Limb (tissue), 2 donors: Measurements from ENCODE around the gene ARPC5L.
"Not testable (repeated sequence)": the region's sequence is repeated elsewhere in the genome, so short reads cannot be mapped to it uniquely, and the experiment has no call there.

ENCODE experiments used
- DNase-seq, 2 donors: peaks; one replicate each; pipeline ENCODE4 v3.0.0-alpha.2; 2016; ENCODE audit errors: extremely low spot score in 2 of 2

ARPC5L gene

DNA sequence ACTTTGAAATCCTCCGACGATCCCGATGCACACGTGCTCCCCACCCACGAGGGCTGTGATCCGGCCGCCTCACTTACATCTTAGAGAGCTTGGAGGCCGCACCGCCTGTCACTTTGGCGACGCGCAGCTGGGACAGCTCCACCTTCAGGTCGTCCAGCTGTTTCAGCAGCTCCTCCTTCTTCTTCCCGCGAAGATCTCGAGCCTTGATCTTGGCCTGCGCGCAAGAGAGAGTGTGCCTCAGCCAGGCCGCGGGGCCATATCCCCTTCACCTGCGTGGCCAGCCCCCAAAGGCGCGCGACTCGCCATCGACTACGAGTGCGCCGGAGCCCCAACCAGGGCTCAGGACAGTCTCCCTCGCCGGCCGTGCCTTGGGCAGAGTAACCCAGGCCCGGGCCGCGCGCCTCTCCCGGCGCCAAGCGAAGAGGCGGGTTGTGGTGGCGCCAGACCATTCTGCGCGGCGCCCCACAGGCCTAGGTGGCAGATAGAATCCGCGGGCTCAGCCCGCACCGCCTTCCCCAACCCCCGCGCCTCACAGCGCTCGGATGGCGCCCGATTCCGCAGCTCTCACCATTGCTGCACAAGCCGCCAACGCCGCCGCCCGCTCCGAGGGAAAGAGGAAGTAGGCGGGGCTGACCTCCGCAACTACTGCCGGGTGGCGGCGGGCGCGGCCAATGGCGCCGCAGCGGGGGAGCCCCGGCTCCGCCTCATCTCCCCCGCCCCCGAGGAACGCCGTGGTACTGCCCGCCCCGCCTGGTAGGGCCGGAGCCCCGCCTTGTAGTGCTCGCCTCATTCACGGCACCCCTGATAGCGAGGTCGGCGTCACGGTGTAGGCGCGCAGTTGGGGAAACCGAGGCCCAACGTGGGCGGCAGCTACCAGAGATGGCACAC, at the start of gene ARPC5L, which contains the start of gene RPL35:
Gene ARPC5L, plus strand, starts transcription at position 789 of the 888 bp plus-strand sequence. CDS start 7,161 bp downstream, outside the sequence.
Gene RPL35, minus strand, starts transcription at position 616 of the 888 bp plus-strand sequence. Its CDS starts 45 bp downstream, at position 571.
- peak; percentile 95 to 96 for DNase-seq

GRCh38 chr9:124812441-124812876, 49.5 kb upstream of the ARPC5L start:
- peak in 1 of 2 donors; percentile 54 for DNase-seq

GRCh38 chr9:124813041-124813440, 48.9 kb upstream of the ARPC5L start:
- no peak for DNase-seq

- no peak for DNase-seq
Measured at GRCh38 chr9:124813501-124814163, 48.3 kb upstream of the ARPC5L start.

- DNase-seq: no peak
Measured at GRCh38 chr9:124814164-124814535, 47.8 kb upstream of the ARPC5L start.

GRCh38 chr9:124815601-124816000, 46.3 kb upstream of the ARPC5L start:
- DNase-seq: no peak

- DNase-seq: no peak
Measured at GRCh38 chr9:124818431-124819281, 43.3 kb upstream of the ARPC5L start.

GRCh38 chr9:124820698-124821623, 41.0 kb upstream of the ARPC5L start:
- DNase-seq: peak; percentile 58 to 73

GRCh38 chr9:124828489-124829333, 33.2 kb upstream of the ARPC5L start:
- no peak for DNase-seq

DNA sequence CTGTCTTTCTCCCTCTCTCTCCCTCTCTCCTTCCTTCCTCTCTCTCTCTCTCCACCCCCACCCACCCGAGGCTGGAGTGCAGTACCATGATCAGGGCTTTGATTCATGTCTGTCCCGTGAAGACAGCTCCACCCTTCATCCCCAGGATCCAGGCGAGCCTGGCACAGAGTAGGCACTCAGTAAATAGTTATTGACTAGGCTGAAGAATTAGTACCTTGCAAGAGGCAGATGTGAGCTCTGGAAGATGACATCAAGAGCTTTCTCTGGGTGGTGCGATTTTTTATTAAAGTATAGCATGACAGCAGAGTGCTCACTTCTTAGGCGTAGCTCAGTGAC, 32.6 kb upstream of the ARPC5L start:
- no peak for DNase-seq

DNA sequence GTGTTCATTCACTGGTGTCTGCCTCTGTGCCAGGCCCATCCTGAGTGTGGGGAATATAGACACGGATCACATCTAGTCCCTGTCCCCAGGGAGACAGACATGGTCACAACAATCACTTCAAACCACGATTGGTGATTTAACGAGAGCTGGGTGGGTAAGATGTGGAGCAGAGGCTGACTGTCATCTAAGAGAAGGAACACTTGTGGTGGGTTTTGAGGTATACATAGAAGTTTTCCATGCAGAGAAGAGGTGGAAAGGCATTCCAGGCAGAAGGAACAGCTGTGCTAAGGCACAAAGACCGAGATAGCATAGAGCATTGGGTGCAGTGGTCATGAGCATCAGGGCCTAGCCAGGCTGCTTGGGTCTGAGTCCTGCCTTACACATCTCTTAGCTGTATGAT, 31.3 kb upstream of the ARPC5L start:
- DNase-seq: no peak

GRCh38 chr9:124831642-124832364, 30.1 kb upstream of the ARPC5L start:
- peak in 1 of 2 donors; percentile 10 for DNase-seq

DNA sequence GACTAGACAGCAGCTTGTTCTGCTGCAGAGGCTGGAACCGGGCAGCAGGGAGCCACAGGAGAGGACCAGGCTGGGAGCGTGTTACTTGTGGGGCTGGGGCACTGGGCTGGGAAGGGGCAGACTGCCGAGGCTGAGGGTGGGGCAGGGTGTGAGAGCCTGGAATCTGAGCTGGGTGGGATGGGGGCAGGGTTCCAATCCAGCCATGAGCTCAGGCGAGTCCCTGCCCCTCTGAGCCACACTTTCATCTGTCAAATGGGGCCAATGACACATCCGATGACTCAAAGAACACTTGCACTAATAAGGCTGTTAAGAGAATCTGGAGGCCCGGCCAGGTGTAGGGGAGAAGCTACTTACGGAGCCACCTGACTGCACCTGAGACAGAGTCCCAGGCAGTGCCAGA, 27.3 kb upstream of the ARPC5L start:
- DNase-seq: peak in 1 of 2 donors; percentile 44

- DNase-seq: peak in 1 of 2 donors; percentile 83
Measured at GRCh38 chr9:124835026-124835557, 26.8 kb upstream of the ARPC5L start.

DNA sequence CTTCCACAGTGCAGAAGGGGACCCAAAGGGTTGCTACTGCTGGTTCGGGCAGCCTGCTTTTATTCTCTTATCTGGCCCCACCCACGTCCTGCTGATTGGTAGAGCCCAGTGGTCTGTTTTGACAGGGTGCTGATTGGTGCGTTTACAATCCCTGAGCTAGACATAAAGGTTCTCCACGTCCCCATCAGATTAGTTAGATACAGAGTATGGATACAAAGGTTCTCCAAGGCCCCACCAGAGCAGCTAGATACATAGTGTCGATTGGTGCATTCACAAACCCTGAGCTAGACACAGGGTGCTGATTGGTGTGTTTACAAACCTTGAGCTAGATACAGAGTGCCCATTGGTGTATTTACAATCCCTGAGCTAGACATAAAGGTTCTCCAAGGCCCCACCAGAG, 23.8 kb upstream of the ARPC5L start:
- DNase-seq: not testable (repeated sequence)

- peak in 1 of 2 donors; percentile 26 for DNase-seq
Measured at GRCh38 chr9:124838567-124839275, 23.2 kb upstream of the ARPC5L start.

DNA sequence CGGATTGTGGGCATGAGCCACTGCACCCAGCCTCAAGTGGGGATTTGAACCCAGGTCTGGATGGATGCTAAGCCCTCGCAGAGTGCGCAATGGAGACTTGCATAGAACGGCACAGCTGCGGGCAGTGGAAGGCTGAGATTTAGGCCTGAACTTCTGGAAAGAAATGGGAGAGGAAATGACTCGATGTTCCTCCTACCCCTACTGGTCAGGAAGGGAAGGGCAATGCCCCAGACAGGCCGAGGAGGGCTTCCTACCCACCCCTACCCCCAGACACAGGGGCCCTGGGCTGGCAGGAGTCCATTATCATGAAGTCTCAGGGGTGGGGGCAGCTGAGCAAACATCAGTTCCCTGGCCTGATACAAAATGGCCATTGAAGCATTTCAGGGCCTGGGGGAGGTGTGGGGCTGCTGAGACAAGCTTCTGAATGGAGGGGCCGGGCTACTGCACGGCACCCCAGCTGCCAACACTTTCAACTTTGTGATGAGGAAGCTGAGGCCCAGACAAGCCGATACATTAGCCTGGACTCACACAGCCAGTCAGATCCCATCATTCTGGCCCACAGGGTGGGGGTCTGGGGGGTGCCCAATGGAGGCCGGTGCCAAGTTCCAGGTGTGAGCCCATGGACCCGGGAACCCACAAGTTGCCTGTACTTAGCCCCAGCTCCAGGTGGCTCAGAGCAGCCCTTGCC, 22.2 kb upstream of the ARPC5L start:
- DNase-seq: peak in 1 of 2 donors; percentile 67
